Measurements from ENCODE around the gene NAA10.

- no peak for TF ChIP-seq CTCF (IDR thresholded peaks at IDR 0.05)
- no peak for TF ChIP-seq POLR2A (IDR thresholded peaks at IDR 0.05)
- no peak for TF ChIP-seq POLR2AphosphoS5 (IDR thresholded peaks at IDR 0.05)
- no peak for TF ChIP-seq EP300 (IDR thresholded peaks at IDR 0.05)
Observed at GRCh38 chrX:153960077-153960476, 25.2 kb upstream of the NAA10 start.
